ENCODE data around the gene BCAS1.

BCAS1 gene

GRCh38 chr20:53999077-53999476 lies 71.3 kb downstream of the BCAS1 start:
- Mint-ChIP-seq H3K4me3 (no peak overlapping the region), H3K27me3 (ENCODE audit: low read depth) (peaks cover 4% of the 10 kb centered on the region), H3K27ac (no peak overlapping the region), H3K4me1 (ENCODE audit: low read depth) (no peaks in the 10 kb centered on the region), H3K9me3 (peaks cover 28% of the 10 kb centered on the region), H3K36me3 (ENCODE audit: low read depth) (peaks cover 1% of the 10 kb centered on the region)
- DNase-seq (ENCODE audit: low spot score) = no peak

GRCh38 chr20:53996584-53997486 lies 73.6 kb downstream of the BCAS1 start:
- H3K4me3 Mint-ChIP-seq = no peak overlapping the region
- peaks cover 24% of the 10 kb centered on the region for H3K9me3 Mint-ChIP-seq
- no peak for DNase-seq (ENCODE audit: low spot score)
- peaks cover 6% of the 10 kb centered on the region for H3K27me3 Mint-ChIP-seq (ENCODE audit: low read depth)
- no peaks in the 10 kb centered on the region for H3K4me1 Mint-ChIP-seq (ENCODE audit: low read depth)
- H3K27ac Mint-ChIP-seq = no peak overlapping the region
- peaks cover under 1% of the 10 kb centered on the region for H3K36me3 Mint-ChIP-seq (ENCODE audit: low read depth)

- H3K27me3 Mint-ChIP-seq (ENCODE audit: low read depth) = peaks cover 13% of the 10 kb centered on the region
- no peak overlapping the region for H3K27ac Mint-ChIP-seq
- no peak for DNase-seq (ENCODE audit: low spot score)
- H3K4me3 Mint-ChIP-seq = no peak overlapping the region
- H3K4me1 Mint-ChIP-seq (ENCODE audit: low read depth) = no peaks in the 10 kb centered on the region
- H3K9me3 Mint-ChIP-seq = peaks cover 15% of the 10 kb centered on the region
- H3K36me3 Mint-ChIP-seq (ENCODE audit: low read depth) = no peaks in the 10 kb centered on the region
Measured at GRCh38 chr20:53995949-53996348, 74.4 kb downstream of the BCAS1 start.

- Mint-ChIP-seq H3K9me3 (peaks cover 5% of the 10 kb centered on the region), H3K27ac (no peak overlapping the region), H3K36me3 (ENCODE audit: low read depth) (no peaks in the 10 kb centered on the region), H3K4me1 (ENCODE audit: low read depth) (no peaks in the 10 kb centered on the region), H3K27me3 (ENCODE audit: low read depth) (peaks cover 21% of the 10 kb centered on the region), H3K4me3 (no peak overlapping the region)
- DNase-seq (ENCODE audit: low spot score) = no peak
Measured at GRCh38 chr20:53994088-53994487, 76.3 kb downstream of the BCAS1 start.

GRCh38 chr20:53993310-53993709 lies 77.1 kb downstream of the BCAS1 start:
- no peaks in the 10 kb centered on the region for H3K36me3 Mint-ChIP-seq (ENCODE audit: low read depth)
- DNase-seq (ENCODE audit: low spot score) = no peak
- no peak overlapping the region for H3K27ac Mint-ChIP-seq

GRCh38 chr20:53990768-53991450 lies 79.5 kb downstream of the BCAS1 start:
- peaks cover 22% of the 10 kb centered on the region for H3K27me3 Mint-ChIP-seq (ENCODE audit: low read depth)
- no peaks in the 10 kb centered on the region for H3K36me3 Mint-ChIP-seq (ENCODE audit: low read depth)
- H3K9me3 Mint-ChIP-seq = no peaks in the 10 kb centered on the region
- no peak overlapping the region for H3K27ac Mint-ChIP-seq
- DNase-seq (ENCODE audit: low spot score) = no peak
- H3K4me1 Mint-ChIP-seq (ENCODE audit: low read depth) = no peaks in the 10 kb centered on the region
- H3K4me3 Mint-ChIP-seq = no peak overlapping the region

More at GRCh38 chr20:53993310-53993709, 77.1 kb downstream of the BCAS1 start:
- no peaks in the 10 kb centered on the region for H3K4me1 Mint-ChIP-seq (ENCODE audit: low read depth)
- H3K9me3 Mint-ChIP-seq = peaks cover 3% of the 10 kb centered on the region
- no peak overlapping the region for H3K4me3 Mint-ChIP-seq
- peaks cover 21% of the 10 kb centered on the region for H3K27me3 Mint-ChIP-seq (ENCODE audit: low read depth)

- peaks cover 23% of the 10 kb centered on the region for H3K27me3 Mint-ChIP-seq (ENCODE audit: low read depth)
- no peaks in the 10 kb centered on the region for H3K9me3 Mint-ChIP-seq
Measured at GRCh38 chr20:53990003-53990402, 80.4 kb downstream of the BCAS1 start.

GRCh38 chr20:53989401-53989800 lies 81.0 kb downstream of the BCAS1 start:
- no peak for DNase-seq (ENCODE audit: low spot score)
- Mint-ChIP-seq H3K27me3 (ENCODE audit: low read depth) (peaks cover 23% of the 10 kb centered on the region), H3K4me3 (no peak overlapping the region), H3K4me1 (ENCODE audit: low read depth) (peaks cover 2% of the 10 kb centered on the region), H3K27ac (no peak overlapping the region), H3K36me3 (ENCODE audit: low read depth) (no peaks in the 10 kb centered on the region), H3K9me3 (no peaks in the 10 kb centered on the region)

More at GRCh38 chr20:53990003-53990402, 80.4 kb downstream of the BCAS1 start:
- no peak overlapping the region for H3K27ac Mint-ChIP-seq
- H3K4me1 Mint-ChIP-seq (ENCODE audit: low read depth) = no peaks in the 10 kb centered on the region
- no peak for DNase-seq (ENCODE audit: low spot score)
- H3K4me3 Mint-ChIP-seq = no peak overlapping the region
- H3K36me3 Mint-ChIP-seq (ENCODE audit: low read depth) = no peaks in the 10 kb centered on the region

- H3K27me3 Mint-ChIP-seq (ENCODE audit: low read depth) = peaks cover 17% of the 10 kb centered on the region
- no peaks in the 10 kb centered on the region for H3K36me3 Mint-ChIP-seq (ENCODE audit: low read depth)
- no peaks in the 10 kb centered on the region for H3K9me3 Mint-ChIP-seq
- H3K4me3 Mint-ChIP-seq = no peak overlapping the region
- H3K27ac Mint-ChIP-seq = no peak overlapping the region
- DNase-seq (ENCODE audit: low spot score) = no peak
- H3K4me1 Mint-ChIP-seq (ENCODE audit: low read depth) = peaks cover 2% of the 10 kb centered on the region
Measured at GRCh38 chr20:53986037-53986650, 84.2 kb downstream of the BCAS1 start.

- DNase-seq (ENCODE audit: low spot score) = no peak
- H3K9me3 Mint-ChIP-seq = no peaks in the 10 kb centered on the region
- H3K27ac Mint-ChIP-seq = no peak overlapping the region
- H3K36me3 Mint-ChIP-seq (ENCODE audit: low read depth) = no peaks in the 10 kb centered on the region
- H3K4me3 Mint-ChIP-seq = no peak overlapping the region
- H3K4me1 Mint-ChIP-seq (ENCODE audit: low read depth) = peaks cover 2% of the 10 kb centered on the region
- H3K27me3 Mint-ChIP-seq (ENCODE audit: low read depth) = peaks cover 13% of the 10 kb centered on the region
Measured at GRCh38 chr20:53985150-53985518, 85.3 kb downstream of the BCAS1 start.

GRCh38 chr20:53984356-53985149 lies 85.8 kb downstream of the BCAS1 start:
- DNase-seq (ENCODE audit: low spot score) = no peak
- peaks cover 2% of the 10 kb centered on the region for H3K4me1 Mint-ChIP-seq (ENCODE audit: low read depth)
- no peak overlapping the region for H3K27ac Mint-ChIP-seq
- no peaks in the 10 kb centered on the region for H3K9me3 Mint-ChIP-seq
- H3K36me3 Mint-ChIP-seq (ENCODE audit: low read depth) = no peaks in the 10 kb centered on the region
- no peak overlapping the region for H3K4me3 Mint-ChIP-seq
- peaks cover 10% of the 10 kb centered on the region for H3K27me3 Mint-ChIP-seq (ENCODE audit: low read depth)

GRCh38 chr20:53983401-53983800 lies 87.0 kb downstream of the BCAS1 start:
- Mint-ChIP-seq H3K4me1 (ENCODE audit: low read depth) (peaks cover 2% of the 10 kb centered on the region), H3K36me3 (ENCODE audit: low read depth) (no peaks in the 10 kb centered on the region), H3K27me3 (ENCODE audit: low read depth) (peaks cover 7% of the 10 kb centered on the region), H3K27ac (no peak overlapping the region), H3K4me3 (no peak overlapping the region), H3K9me3 (no peaks in the 10 kb centered on the region)
- no peak for DNase-seq (ENCODE audit: low spot score)

- Mint-ChIP-seq H3K4me3 (no peak overlapping the region), H3K27me3 (ENCODE audit: low read depth) (peaks cover 6% of the 10 kb centered on the region), H3K36me3 (ENCODE audit: low read depth) (no peaks in the 10 kb centered on the region), H3K27ac (no peak overlapping the region), H3K9me3 (no peaks in the 10 kb centered on the region), H3K4me1 (ENCODE audit: low read depth) (peaks cover 2% of the 10 kb centered on the region)
- DNase-seq (ENCODE audit: low spot score) = no peak
Measured at GRCh38 chr20:53982624-53983023, 87.8 kb downstream of the BCAS1 start.
